SK-N-MC (cell line): ENCODE results near the gene C17orf67.

Experiments
- EZH2 ChIP-seq: fragments of 200-600 bp; sonication (generic); IDR thresholded peaks from one replicate; pipeline ENCODE4 v1.6.1; 2017; ENCODE audit warnings: antibody characterized with exemption
- FOXP2 ChIP-seq: optimal IDR thresholded peaks from 2 replicates; pipeline ENCODE3; 2011; ENCODE audit warnings: mild to moderate bottlenecking, moderate library complexity; ENCODE audit not compliant: insufficient read depth; ENCODE audit errors: extremely low read length, control extremely low read depth
- POLR2AphosphoS5 ChIP-seq: IDR thresholded peaks from 2 replicates; pipeline ENCODE4 v1.6.1; 2012; ENCODE audit warnings: mild to moderate bottlenecking, low read depth, low read length, borderline replicate concordance

DNA sequence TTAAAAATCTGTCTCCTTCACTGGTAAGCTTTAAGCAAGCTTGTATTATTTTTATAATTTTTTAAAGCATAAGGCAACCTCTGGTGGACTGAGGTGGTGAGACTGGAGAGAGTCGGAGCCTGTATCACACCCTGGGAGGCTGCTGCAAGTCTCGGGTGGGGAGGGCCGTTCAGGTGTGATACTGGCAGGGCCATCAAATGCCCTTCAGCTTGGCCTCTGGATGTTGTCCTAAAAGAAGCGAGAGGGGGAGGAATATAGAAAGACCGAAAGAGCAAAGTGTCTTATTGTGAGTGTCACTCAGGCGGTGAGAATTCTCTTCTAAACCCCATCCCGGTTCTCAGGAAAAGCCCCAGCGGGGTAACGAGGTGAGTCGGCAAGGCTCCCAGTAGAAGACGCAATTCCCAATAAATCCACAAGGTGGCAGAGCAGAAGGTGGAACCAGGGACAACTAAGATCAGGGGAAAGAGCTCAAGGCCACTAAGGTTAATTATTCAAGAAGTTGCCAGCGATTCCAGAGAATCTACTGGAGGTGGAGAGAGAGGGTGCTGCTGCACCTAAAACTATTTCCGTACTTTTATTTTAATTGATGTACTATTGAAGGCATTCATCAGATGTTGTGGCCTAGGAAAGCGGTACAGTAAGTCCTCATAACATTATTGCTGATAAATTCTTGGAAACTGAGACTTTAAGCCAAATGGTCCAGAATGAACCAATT, 14.1 kb downstream of the C17orf67 start:
- TF ChIP-seq POLR2AphosphoS5 (no peak), EZH2 (no peak), FOXP2 (no peak)
